ENCODE data around the gene MTARC2. TPM values are rescaled to one million over a fixed set of nuclear protein-coding genes. Genes with fewer than 3 reads are reported as not detected.
A peak's percentile ranks its signal among the peaks of the same experiment; 100 is the strongest.
"Not testable (repeated sequence)": the region's sequence is repeated elsewhere in the genome, so short reads cannot be mapped to it uniquely, and the experiment has no call there.

Gene MTARC2
- 10 to 100 TPM; 47.8 to 65.1 (median 50.8) TPM for polyA plus RNA-seq (ENCODE audit: insufficient read length in 3 of 3)
- long read RNA-seq, donor 1, partial matches to known transcripts = 0 of 5 reads
- long read RNA-seq, donor 1, other reads (novel, unspliced or antisense) = 0 of 5 reads
- long read RNA-seq, donor 2, transcript MARC2-202 (8 exons, 2,134 nt) = major isoform, 9 of 9 reads
- long read RNA-seq, donor 2, partial matches to known transcripts = 0 of 9 reads
- long read RNA-seq, donor 2, other reads (novel, unspliced or antisense) = 0 of 9 reads
- long read RNA-seq, donor 3, transcript MARC2-202 (8 exons, 2,134 nt) = major isoform, 6 of 6 reads
- long read RNA-seq, donor 3, partial matches to known transcripts = 0 of 6 reads
- long read RNA-seq, donor 3, other reads (novel, unspliced or antisense) = 0 of 6 reads
- long read RNA-seq, donor 4, partial matches to known transcripts = 0 of 2 reads
- long read RNA-seq, donor 4, other reads (novel, unspliced or antisense) = 0 of 2 reads
- long read RNA-seq, donor 5, partial matches to known transcripts = 0 of 4 reads
- long read RNA-seq, donor 5, other reads (novel, unspliced or antisense) = 0 of 4 reads
- long read RNA-seq, donor 6, transcript MARC2-202 (8 exons, 2,134 nt) = major isoform, 10 of 11 reads
- long read RNA-seq, donor 6, partial matches to known transcripts = 0 of 11 reads
- long read RNA-seq, donor 6, other reads (novel, unspliced or antisense) = 0 of 11 reads
- long read RNA-seq, donor 7, transcript MARC2-202 (8 exons, 2,134 nt) = major isoform, 11 of 21 reads
- long read RNA-seq, donor 7, partial matches to known transcripts = 9 of 21 reads
- long read RNA-seq, donor 7, other reads (novel, unspliced or antisense) = 0 of 21 reads
- long read RNA-seq, donor 8, partial matches to known transcripts = 0 of 1 reads
- long read RNA-seq, donor 8, other reads (novel, unspliced or antisense) = 0 of 1 reads
- long read RNA-seq, donor 9, transcript MARC2-202 (8 exons, 2,134 nt) = major isoform, 9 of 16 reads
- long read RNA-seq, donor 9, partial matches to known transcripts = 7 of 16 reads
- long read RNA-seq, donor 9, other reads (novel, unspliced or antisense) = 0 of 16 reads
- long read RNA-seq, donor 10, partial matches to known transcripts = 0 of 3 reads
- long read RNA-seq, donor 10, other reads (novel, unspliced or antisense) = 0 of 3 reads
- long read RNA-seq, donor 11, transcript MARC2-202 (8 exons, 2,134 nt) = major isoform, 8 of 8 reads
- long read RNA-seq, donor 11, partial matches to known transcripts = 0 of 8 reads
- long read RNA-seq, donor 11, other reads (novel, unspliced or antisense) = 0 of 8 reads
- long read RNA-seq, donor 12, transcript MARC2-202 (8 exons, 2,134 nt) = major isoform, 6 of 14 reads
- long read RNA-seq, donor 12, partial matches to known transcripts = 8 of 14 reads
- long read RNA-seq, donor 12, other reads (novel, unspliced or antisense) = 0 of 14 reads
- long read RNA-seq, donor 13, partial matches to known transcripts = 0 of 3 reads
- long read RNA-seq, donor 13, other reads (novel, unspliced or antisense) = 0 of 3 reads
- long read RNA-seq, donor 14 = 0 reads
- long read RNA-seq, donor 15, transcript MARC2-202 (8 exons, 2,134 nt) = major isoform, 11 of 22 reads
- long read RNA-seq, donor 15, partial matches to known transcripts = 8 of 22 reads
- long read RNA-seq, donor 15, other reads (novel, unspliced or antisense) = 0 of 22 reads
- long read RNA-seq, donor 16, transcript MARC2-202 (8 exons, 2,134 nt) = major isoform, 5 of 5 reads
- long read RNA-seq, donor 16, partial matches to known transcripts = 0 of 5 reads
- long read RNA-seq, donor 16, other reads (novel, unspliced or antisense) = 0 of 5 reads

GRCh38 chr1:220748089-220748934, at the start of gene MTARC2:
Gene MTARC2 (plus strand): TSS chr1:220748322. CDS start chr1:220748532, 210 bp downstream.
- DNase-seq = peak; percentile 83

DNA sequence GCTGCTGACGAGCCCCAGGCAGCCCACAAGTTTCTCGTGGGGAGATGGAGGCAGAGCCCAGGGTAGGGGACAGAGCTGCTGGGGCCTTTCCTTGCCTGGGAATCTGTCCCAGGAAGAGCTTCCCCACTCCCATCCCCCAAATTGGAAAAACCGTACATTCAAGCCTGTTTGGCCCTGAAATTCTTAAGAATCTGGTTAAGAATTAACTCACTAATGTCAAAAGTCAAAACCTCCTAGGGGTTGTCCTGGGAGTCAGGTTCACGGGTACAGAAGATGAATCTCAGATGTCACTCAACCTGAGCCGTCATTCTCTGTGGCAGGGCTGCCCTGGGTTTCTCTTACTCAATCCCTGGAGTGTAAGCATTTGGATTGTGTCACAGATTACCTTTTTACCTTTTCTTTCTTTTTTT, 49.5 kb upstream of the MTARC2 start:
- DNase-seq = no peak

DNA sequence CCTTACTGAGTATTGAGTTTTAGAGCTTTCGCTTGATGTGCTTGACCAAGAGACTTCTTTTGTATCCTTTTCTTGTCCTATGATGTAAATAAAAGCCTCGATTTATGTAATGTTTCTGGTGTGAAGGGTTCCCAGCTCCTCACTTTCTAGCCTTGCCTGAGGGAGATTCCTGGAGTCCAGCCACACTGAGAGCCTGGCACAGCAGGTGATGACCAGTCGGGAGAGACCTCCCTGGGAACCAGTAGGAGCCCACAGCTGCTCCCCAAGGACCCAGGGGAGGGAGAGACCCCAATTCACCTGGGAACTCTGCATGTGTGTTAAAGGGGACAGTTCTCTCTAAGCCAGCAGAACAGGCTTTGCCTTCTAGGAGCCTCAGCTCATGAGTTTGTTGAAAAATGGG, 49.1 kb upstream of the MTARC2 start:
- no peak for DNase-seq

GRCh38 chr1:220700556-220701179, 47.5 kb upstream of the MTARC2 start:
- no peak for DNase-seq

DNA sequence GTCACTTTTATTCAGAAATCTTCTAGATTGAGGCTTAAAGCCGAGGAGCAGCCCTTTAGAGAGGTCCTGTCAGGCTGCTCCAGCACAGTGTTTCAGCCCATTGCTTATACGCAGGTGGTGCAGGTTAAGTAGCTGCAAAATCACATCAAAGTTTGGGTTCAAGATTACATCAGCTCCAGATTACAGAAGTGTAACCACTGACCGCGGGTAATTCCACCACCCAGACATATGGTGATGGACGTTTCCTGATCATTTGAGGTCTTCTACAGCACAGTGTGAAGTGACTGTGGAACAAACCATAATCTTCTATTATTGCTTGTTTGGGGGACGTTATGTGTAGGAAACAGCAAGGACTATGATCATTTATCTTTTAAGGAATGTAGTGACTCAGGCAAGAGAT, 46.1 kb upstream of the MTARC2 start:
- no peak for DNase-seq

GRCh38 chr1:220702733-220703270, 45.3 kb upstream of the MTARC2 start:
- DNase-seq = no peak

DNA sequence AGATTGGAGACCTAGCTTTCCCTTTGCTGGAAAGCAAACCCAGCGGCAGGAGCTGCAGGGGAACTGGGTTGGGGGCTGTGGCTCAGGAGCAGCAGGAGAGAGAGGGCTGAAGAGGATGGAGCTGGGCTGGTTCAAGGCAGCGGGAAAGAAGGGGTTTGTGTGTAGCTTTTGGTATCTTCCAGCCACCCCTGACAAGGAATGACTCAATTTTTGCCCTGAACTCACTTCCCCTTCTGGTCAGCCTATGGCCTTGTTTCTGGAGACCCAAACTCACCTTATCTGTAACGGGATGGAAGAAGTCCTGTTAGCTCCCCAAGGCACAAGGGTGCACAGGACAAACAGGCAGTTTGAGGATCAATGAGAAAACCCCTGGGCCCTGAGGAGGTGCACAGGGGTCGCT, 44.8 kb upstream of the MTARC2 start:
- no peak for DNase-seq

DNA sequence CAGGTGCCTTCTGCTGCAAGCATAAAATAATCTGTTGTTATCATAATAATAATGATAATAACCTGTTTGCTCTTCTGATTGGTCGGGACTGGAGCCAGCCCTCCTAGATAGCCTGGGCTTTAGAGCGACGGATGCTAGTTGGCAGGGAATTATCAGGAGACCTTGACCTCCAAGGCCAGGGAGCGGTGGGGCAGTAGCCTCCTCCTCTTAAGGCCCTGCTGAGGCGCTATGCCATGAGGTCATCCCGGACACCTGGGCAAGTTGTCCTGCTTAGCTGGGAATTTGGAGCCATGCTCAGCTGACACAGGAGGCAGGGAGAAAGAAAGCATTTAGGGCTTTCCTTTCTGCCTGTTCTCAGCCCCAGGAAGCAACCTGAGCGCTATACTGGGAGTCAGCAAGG, 42.3 kb upstream of the MTARC2 start:
- DNase-seq = no peak

DNA sequence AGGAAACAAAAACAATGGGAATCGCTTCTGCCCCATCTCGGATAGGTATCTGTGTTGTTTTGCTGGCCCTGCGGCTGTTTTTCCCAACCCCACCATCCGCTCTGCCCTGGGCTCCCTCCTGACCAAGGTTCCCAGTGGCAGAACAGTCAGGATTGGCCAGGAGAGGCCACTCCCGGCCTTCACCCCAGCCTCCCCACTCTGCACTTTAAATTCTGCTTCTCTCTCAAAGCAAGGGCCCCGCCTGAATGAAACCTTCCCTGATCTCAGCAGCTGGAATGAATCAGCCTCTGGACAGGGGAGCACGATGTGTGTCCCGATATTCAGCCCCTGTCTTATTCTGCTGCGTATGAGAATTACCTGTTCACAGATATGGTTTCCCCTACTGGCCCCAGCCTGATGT, 41.6 kb upstream of the MTARC2 start:
- peak; percentile 21 for DNase-seq

DNA sequence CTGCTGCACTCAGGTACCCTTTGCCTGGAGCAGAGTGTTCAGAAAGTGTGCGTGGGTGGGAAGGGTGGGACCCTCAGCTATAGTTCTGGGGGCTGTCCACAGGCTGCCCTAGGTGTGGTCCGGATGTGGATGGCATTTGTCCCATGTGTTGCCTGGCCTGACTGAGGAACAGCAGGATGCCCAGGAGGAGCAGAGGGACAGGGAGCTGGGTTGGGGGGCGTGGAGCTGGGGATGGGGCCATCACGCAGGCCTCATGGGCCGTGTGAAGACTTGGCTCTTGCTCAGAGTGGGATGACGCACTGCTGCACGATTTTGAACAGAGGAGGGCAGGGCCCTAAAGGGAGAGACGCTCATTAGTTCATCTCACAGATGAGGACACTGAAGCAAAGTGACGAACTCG, 41.0 kb upstream of the MTARC2 start:
- DNase-seq = no peak

GRCh38 chr1:220708244-220708643, 39.9 kb upstream of the MTARC2 start:
- DNase-seq = no peak

DNA sequence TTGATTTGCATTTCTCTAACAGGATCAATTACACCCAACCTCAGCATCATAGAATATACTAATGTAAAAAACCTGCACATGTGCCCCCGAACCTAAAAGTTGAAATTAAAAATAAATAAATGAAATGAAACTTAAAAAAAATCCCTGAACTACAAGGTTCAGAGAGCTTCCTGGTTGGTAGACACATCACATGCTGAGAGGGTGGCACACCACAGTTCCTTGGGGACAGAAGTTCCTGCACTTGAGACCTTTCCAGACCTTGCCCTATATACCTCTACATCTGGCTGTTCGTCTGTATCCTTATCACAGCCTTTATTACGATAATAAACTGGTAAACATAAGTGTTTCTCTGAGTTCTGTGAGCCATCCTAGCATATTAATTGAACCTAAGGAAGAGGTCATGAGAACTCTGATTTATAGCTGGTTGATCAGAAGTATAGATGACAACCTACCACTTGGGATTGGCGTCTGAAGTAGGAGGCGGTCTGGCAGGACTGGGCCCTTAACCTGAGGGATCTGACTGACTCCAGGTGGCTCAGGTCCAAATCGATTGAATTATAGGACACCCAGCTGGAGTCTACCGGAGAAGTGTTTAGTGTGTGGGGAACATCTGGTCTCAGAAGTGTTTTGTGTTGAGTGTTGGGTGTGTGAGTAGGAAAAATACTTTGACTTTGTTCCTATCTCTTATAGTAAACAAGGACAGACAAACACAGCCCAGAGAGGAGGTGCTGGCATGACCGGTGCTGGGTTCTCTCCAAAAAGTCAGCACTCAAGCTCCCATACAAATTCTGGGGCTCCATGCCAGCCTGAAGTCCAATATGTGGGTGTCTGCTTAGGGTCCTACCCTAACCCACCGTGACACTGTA, 39.0 kb upstream of the MTARC2 start:
- no peak for DNase-seq

- no peak for DNase-seq
Measured at GRCh38 chr1:220710333-220710732, 37.8 kb upstream of the MTARC2 start.

DNA sequence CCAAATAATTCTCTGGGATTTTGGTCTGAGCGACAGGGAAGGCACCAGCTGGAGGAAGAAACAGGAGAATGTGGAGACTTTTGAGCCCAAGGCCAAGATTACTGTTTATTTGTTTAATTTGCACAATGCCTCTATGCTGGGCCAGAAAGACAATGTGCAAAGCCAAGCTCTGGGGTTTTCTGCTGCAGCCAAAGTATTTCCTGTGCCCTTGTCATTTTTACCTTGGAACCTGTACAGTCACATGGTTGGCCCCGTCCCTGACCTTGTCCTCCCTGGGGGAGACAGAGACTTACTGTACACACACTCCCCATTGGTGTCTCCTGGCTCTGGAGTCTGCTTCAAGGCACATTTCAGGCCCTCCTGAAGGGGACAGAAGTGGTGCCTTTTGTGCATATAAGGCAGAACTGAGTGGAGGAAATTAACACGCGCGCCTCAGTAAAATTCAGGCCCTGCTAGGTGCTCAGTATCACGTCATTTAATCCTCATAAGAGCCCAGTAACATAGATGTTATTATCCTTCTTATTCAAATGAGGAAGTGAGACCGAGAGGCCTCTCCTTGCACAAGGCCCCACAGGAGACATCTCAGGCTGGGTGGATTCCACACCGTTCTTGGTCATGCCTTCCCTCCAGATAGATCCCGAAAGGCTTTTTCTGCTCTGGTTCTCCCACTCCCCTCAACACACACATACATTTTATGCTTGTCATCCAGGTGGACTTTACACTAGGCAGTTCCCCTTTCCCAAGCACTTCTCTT, 36.9 kb upstream of the MTARC2 start:
- DNase-seq = no peak

GRCh38 chr1:220715986-220716385, 32.1 kb upstream of the MTARC2 start:
- DNase-seq = not testable (repeated sequence)

- no peak for DNase-seq
Measured at GRCh38 chr1:220717800-220718640, 30.1 kb upstream of the MTARC2 start.
